Endothelial cell of hepatic sinusoid (primary cell): Measurements from ENCODE around the gene ARHGAP35.

Experiments used
- in situ Hi-C: cut with HindIII; loops from 2 replicates; pipeline ENCODE4 v1.10.0; 2017; ENCODE audit warnings: low sequenced_read_pairs

ARHGAP35 gene

GRCh38 chr19:46860846-46861690, at the start of gene ARHGAP35:
Gene ARHGAP35, plus strand, starts transcription at chr19:46860997. Its CDS starts 57,679 bp downstream, at chr19:46918676.
- in situ Hi-C loops = no loop called here

DNA sequence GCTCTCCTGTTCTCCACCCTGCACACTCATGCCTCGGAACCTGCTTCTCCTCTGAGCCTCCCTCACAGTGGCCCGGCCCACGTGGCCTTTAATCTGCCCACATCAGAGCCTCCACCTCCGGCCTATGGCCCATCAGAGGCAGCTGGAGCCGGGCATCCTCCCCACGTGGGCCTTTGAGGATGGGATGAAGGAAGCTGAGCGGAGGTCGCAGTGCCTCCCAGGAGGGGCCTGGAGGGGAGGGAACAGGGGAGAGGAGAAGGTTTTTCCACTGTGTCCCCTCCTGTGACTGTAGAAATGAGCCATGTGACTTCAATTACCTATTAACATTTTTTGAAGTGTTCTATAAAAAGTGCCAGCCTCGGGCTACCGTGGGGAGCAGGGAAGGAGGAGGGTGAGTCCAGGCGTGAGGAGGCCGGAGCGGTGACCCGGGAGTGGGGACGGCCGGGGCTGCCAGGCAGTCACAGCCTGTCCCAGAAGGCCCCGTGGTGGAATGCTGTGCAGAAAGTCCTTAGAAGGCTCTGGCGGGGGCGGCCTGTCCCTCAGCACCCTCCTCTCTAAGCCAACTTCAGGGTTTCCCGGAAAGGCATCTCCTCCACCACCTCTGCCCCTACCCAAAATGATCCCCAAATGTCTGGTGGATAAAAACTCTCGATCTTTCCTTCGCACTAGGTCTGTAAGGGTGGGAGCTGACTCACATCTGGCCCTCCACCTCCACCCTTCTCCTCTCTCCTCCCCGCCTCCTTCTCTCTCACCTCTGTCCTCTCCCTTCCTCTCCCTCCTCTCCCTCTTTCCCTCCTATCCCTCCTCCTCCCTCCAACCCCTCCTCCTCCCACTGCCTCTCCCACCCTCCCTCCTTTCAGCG, 47.6 kb upstream of the ARHGAP35 start:
- in situ Hi-C loops = loop anchor here (5.0 kb wide), 1 partner anchor 76 kb away; no protein-coding TSS in a partner anchor

GRCh38 chr19:46813839-46814358, 46.9 kb upstream of the ARHGAP35 start:
- in situ Hi-C loops = loop anchor here (5.0 kb wide), 1 partner anchor 77 kb away; no protein-coding TSS in a partner anchor

- in situ Hi-C loops = no loop called here
Observed at GRCh38 chr19:46815833-46816627, 44.8 kb upstream of the ARHGAP35 start.

GRCh38 chr19:46818812-46819211, 42.0 kb upstream of the ARHGAP35 start:
- in situ Hi-C loops = no loop called here

DNA sequence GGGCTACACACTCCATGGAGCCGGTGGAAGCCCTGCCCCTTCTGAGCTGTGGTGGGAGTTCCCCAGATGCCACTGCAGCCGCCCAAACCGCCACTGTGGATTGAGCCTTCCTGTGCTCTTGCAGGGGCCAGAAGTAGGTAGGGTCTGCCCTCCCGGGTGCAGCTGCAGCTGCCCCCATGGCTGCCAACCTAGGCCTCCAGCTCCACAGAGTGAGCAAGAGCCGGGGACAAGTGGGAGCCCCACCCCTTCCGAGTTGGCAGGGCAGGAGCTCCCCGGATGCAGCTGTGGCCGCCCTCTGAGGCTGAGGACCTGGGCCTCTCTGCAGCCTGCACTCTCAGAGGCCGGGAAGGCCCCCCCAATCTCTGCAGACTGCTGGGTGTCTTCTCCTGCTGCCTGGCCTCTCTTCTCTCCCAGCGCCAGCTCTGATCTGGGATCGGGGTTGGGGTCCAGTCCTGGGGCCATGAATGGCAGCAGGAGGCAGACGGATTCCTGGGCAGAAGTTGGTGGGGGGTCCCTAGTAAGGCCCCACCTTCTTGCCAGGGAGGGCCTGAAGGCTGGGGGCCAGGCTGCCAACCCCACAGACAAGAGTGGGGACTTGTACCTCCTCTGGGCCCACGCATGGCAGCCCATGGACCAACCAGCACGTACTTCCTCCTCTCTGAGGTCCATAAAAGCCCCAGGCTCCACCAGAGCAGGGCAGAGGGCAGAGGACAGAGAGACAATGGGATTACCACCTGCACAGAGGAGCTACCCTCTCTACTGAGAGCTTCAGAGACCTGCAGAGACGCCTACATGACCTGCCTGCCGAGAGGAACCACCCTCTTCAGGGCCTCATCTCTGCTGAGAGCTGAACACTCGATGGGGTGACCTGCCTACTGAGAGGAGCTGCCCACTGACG, 39.0 kb upstream of the ARHGAP35 start:
- in situ Hi-C loops = loop anchor here (5.0 kb wide), 2 partner anchors 34 to 71 kb away; partner anchors contain the start of gene SLC1A5

DNA sequence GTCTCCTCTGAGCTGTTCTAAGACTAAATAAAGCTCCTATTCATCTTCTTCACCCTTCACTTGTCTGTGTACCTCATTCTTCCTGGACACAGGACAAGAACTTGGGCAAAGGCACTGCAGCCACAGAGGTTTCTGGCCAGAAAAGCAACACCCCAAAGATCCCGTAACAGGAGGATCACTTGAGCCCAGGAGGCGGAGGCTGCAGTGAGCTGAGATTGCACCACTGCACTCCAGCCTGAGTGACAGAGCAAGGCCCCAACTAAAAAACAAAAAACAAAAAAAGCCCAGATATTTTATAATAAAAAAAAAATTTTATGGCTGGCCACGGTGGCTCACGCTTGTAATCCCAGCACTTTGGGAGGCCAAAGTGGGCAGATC, 38.4 kb upstream of the ARHGAP35 start:
- in situ Hi-C loops = loop anchor here (5.0 kb wide), 2 partner anchors 35 to 70 kb away; partner anchors contain the start of gene SLC1A5

DNA sequence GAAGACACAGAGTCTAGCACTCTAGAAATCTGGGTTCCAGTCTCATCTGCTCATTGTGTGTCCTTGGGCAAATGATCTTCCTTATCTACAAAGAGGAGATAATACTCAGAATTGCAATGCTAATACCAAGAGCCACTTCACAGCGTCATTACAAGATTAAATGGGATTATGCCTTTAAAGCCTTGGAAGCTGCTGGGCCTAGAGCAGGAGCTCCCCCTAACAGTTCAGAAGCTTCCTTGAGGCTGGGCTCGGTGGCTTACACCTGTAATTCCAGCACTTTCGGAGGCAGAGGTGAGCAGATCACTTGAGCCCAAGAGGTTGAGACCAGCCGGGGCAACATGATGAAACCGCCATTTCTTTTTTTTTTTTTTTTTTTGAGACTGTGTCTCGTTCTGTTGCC, 37.7 kb upstream of the ARHGAP35 start:
- in situ Hi-C loops = loop anchor here (5.0 kb wide), 2 partner anchors 36 to 69 kb away; partner anchors contain the start of gene SLC1A5

- in situ Hi-C loops = loop anchor here (5.0 kb wide), 2 partner anchors 38 to 67 kb away; partner anchors contain the start of gene SLC1A5
Observed at GRCh38 chr19:46824890-46825730, 35.7 kb upstream of the ARHGAP35 start.

- in situ Hi-C loops = no loop called here
Observed at GRCh38 chr19:46825731-46826055, 35.1 kb upstream of the ARHGAP35 start.

DNA sequence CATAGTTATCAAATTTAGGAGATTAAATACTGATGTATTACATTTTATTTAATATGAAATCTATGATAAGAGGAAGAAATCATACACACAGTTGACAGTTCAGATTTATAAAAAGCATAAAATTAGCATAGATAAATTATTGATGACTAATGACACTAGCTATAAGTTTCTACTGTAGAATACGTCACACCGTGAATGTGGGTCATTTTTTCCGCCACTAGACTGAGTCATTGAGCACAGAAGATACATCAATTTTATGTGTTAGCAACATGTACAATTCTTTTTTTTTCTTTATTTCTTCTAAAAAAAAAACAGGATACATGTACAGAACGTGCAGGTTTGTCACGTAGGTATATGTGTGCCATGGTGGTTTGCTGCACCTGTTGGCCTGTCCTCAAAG, 32.3 kb upstream of the ARHGAP35 start:
- in situ Hi-C loops = no loop called here

DNA sequence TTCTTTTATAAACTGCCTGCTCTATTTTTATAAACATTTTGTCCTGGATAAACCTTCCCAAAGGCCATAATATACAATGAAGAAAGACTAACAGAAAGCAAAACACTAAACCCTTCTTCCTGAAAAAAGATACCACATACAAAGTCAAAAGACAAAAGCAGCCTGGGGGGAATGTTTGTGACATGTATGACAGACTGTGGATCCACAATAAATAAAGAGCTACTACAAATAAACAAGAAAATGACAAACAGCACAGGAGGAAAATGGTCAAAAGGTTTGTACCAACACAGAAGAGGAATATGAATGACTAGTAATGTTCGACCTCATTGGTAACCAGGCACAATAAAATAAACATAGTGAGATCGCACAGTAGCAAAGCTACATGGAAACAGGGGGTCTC, 29.9 kb upstream of the ARHGAP35 start:
- in situ Hi-C loops = no loop called here

DNA sequence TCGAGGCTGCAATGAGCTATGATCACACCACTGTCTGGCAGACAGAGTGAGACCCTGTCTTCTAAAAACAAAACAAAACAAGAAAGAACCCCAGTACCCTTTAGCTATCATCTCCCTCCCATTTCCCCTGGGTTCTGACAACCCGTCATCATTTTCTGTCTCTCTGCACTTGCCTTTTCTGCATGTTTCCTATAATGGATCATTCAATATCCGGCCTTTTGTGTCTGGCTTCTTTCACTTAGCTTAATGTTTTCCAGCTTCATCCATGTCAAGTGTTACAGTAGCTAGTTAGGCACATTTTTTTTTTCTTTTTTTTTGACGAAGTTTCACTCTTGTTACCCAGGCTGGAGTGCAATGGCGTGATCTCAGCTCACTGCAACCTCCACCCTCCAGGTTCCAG, 26.7 kb upstream of the ARHGAP35 start:
- in situ Hi-C loops = no loop called here

- in situ Hi-C loops = no loop called here
Observed at GRCh38 chr19:46834984-46835383, 25.8 kb upstream of the ARHGAP35 start.

- in situ Hi-C loops = no loop called here
Observed at GRCh38 chr19:46838160-46838559, 22.6 kb upstream of the ARHGAP35 start.

DNA sequence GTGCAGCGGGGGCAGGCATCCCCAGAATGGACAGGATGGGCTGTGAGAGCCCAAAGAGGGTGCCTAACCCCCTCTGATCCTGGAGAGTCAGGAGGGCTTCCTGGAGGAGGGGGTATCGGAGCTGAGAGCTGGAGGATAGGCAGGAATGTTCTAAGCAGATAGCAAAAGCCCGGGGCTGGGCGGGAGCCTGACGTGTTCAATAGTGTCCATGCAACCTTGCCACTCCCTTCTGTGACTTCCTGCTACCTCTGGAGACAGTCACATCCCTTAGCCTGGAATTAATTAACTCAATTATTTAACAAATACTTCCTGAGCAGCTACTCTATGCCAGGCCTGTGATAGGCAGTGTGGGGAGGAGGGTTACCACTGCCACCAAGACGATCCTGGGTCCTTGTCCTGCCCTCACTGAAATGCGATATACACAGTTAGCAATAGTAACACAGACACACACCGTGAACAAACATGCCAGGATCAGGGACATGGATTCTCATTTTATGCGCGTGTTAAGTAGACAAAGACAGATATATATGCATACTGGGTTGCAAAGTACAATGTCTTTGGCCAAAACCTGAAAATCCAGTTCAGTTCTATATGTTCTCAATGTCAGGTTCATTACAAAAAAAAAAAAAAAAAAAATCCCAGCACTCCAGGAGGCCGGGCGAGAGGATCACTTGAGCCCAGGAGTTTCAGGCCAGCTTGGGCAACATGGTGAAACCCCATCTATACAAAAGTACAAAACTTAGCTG, 20.9 kb upstream of the ARHGAP35 start:
- in situ Hi-C loops = no loop called here

DNA sequence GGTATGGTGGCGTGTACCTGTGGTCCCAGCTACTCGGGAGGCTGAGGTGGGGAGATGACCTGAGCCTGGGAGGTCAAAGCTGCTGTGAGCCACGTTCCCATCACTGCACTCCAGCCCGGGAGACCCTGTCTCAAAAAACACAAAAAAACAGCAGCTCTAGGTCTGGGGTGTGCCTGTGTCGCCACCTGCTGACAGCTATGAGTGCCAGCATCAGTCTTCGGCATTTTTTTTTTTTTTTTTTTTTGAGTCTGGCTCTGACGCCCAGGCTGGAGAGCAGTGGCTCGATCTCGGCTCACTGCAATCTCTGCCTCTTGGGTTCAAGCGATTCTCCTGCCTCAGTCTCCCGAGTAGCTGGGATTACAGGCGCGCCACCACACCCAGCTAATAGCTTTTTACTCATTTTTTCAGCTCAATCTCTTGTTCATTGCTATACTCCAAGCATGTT, 20.3 kb upstream of the ARHGAP35 start:
- in situ Hi-C loops = no loop called here
